Effector memory CD8-positive, alpha-beta T cell (primary cell): ENCODE measurements around the gene RAB7B.

ENCODE experiments used
- ATAC-seq: fragments of 150-1000 bp; cut with Tn5 transposase; replicated peaks from 2 replicates; pipeline ENCODE4 v1.10.0; 2021; ENCODE audit warnings: mild to moderate bottlenecking, moderate library complexity
- DNase-seq, 3 experiments: peaks; one replicate each; pipeline ENCODE4 v3.0.0; 2021
- H3K27ac Mint-ChIP-seq, 2 donors: one replicate each; pipeline ENCODE4 v1.8.0; 2022; ENCODE audit warnings: mild to moderate bottlenecking in 2 of 2, mixed read lengths in 2 of 2, moderate library complexity in 2 of 2
- H3K27me3 Mint-ChIP-seq, 2 donors: one replicate each; pipeline ENCODE4 v1.8.0; 2022; ENCODE audit warnings: mixed read lengths in 2 of 2
- H3K36me3 Mint-ChIP-seq: one replicate; pipeline ENCODE4 v1.8.0; 2022; ENCODE audit warnings: mild to moderate bottlenecking, moderate library complexity, mixed read lengths; ENCODE audit not compliant: insufficient read depth
- H3K4me1 Mint-ChIP-seq, 2 donors: one replicate each; pipeline ENCODE4 v1.8.0; 2022; ENCODE audit warnings: low read depth in 2 of 2, mixed read lengths in 2 of 2
- H3K4me3 Mint-ChIP-seq, 2 donors: one replicate each; pipeline ENCODE4 v1.8.0; 2022; ENCODE audit warnings: mild to moderate bottlenecking in 2 of 2, mixed read lengths in 2 of 2, moderate library complexity in 2 of 2
- H3K9me3 Mint-ChIP-seq, 2 donors: one replicate each; pipeline ENCODE4 v1.8.0; 2022; ENCODE audit warnings: mixed read lengths in 2 of 2

The RAB7B gene

GRCh38 chr1:205972081-205972480 is 31.1 kb downstream of the RAB7B start:
- peaks cover 3% of the 10 kb centered on the region for H3K36me3 Mint-ChIP-seq
- H3K4me1 Mint-ChIP-seq = no peaks in the 10 kb centered on the region
- ATAC-seq (no peak), DNase-seq (no peak)
- H3K9me3 Mint-ChIP-seq = no peaks in the 10 kb centered on the region
- no peak overlapping the region for H3K4me3 Mint-ChIP-seq
- H3K27ac Mint-ChIP-seq = no peak overlapping the region
- H3K27me3 Mint-ChIP-seq = no peaks in the 10 kb centered on the region

DNA sequence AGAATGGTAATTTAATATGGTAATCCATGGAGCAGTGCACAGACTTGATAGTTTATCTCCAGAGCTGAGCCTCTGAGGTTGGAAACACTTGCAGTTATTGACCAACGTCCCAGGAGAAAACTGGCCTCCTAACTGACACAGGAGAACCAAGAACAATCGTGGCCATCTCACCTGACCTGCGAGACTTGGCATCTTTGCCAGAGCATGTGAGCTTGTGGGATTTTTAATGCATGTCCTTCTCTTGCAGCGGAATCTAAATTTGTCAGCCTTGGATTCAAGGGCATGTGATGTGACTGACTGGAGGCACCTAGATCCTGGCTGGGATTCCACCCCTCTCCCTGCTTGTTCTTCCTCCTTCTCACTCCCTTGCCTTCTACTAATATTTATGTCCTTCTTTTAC is 32.1 kb downstream of the RAB7B start:
- no peak overlapping the region for H3K27ac Mint-ChIP-seq
- no peaks in the 10 kb centered on the region for H3K27me3 Mint-ChIP-seq
- DNase-seq = no peak
- H3K36me3 Mint-ChIP-seq = peaks cover 3% of the 10 kb centered on the region
- no peaks in the 10 kb centered on the region for H3K9me3 Mint-ChIP-seq
- no peaks in the 10 kb centered on the region for H3K4me1 Mint-ChIP-seq
- ATAC-seq = no peak
- no peak overlapping the region for H3K4me3 Mint-ChIP-seq

- Mint-ChIP-seq H3K4me1 (no peaks in the 10 kb centered on the region), H3K4me3 (no peak overlapping the region), H3K27me3 (peaks cover 0 to 5% of the 10 kb centered on the region in 2 donors), H3K9me3 (no peaks in the 10 kb centered on the region), H3K27ac (no peak overlapping the region), H3K36me3 (peaks cover 3% of the 10 kb centered on the region)
- ATAC-seq (no peak), DNase-seq (no peak)
These were observed 32.7 kb downstream of the RAB7B start for GRCh38 chr1:205970486-205970885.

GRCh38 chr1:205969229-205969628 is 34.0 kb downstream of the RAB7B start:
- Mint-ChIP-seq H3K36me3 (no peaks in the 10 kb centered on the region), H3K27me3 (peaks cover under 1 to 17% of the 10 kb centered on the region in 2 donors), H3K4me3 (no peak overlapping the region), H3K27ac (no peak overlapping the region), H3K4me1 (no peaks in the 10 kb centered on the region), H3K9me3 (no peaks in the 10 kb centered on the region)
- ATAC-seq = no peak
- no peak for DNase-seq

DNA sequence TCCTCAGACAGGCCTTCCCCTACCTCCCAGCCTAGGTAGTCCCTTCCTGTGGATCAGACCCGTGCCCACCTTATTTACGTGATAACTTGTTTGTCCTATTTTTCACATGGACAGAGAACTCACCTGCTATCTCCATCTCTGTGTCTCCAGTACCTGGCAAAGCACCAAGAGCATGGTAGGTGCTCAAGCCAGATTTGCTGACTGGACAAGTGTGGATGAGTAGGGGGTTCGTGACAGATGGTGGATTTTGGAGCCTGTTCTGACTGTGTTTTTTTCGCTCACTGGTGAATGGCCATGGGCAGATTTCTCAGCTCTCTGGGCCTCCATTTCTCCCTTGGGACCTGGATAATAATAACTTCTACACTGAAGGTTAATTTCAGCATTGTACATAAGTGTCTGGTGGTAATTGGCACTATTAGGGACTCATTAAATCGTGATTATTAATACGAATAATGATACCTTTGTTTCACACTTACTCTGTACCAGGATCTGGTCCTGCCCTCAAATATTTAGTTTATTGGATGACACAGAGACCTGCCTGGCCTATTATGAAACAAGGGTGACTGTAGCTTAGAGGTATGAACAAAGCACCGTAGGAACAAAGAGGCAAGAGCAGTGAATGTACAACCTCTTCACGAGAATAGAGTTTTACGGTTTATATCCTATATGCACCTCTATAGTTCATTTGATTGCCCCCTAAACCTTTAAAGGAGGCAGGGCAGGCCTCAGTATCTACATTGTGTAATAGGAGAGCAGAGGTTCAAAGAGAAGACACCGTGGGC is 35.5 kb downstream of the RAB7B start:
- H3K9me3 Mint-ChIP-seq = no peaks in the 10 kb centered on the region
- H3K4me1 Mint-ChIP-seq = no peaks in the 10 kb centered on the region
- peaks cover 11 to 32% of the 10 kb centered on the region in 2 donors for H3K27me3 Mint-ChIP-seq
- no peaks in the 10 kb centered on the region for H3K36me3 Mint-ChIP-seq
- DNase-seq = no peak
- ATAC-seq = no peak
- H3K27ac Mint-ChIP-seq = no peak overlapping the region
- no peak overlapping the region for H3K4me3 Mint-ChIP-seq

DNA sequence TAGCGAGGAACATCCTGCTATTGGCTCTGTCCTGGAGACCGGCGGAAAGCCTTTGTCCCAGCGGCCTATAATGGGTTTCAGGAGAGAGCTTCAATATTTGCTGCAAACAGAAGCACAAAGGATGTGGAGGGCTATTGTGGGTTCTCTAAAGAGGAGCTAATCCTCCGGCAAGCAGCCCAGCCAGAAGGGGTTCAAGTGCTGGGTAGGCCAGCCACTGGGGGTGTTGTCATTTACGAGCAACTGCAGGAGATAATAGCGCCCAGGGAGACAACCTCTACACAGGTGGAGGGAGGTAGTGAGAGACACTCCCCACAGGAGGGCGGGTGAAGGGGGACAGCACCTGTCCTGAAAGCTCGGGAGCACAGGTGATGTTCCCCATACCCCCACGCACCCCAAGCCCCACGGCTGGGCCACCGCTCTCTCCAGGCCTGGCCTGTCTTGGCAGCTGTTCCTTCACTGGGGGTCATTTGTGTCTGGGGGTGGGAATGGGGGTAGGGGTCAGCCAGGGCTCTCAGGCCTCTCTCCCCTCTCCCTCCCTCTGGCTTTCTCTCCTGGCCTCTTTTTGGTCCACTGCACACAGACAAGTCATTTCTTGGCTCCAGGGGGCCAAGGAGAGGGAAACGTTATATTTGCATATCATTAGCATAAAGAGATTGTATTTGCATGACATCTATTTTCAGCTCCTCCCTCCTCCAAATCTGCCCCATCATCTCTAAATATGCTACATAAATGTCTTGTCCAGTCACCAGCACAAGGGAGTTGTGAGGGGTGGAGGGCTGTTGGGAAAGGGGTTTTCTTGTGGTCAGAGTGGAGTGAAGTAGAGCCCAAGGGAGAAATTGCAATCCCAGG is 37.9 kb downstream of the RAB7B start:
- DNase-seq = no peak
- H3K27me3 Mint-ChIP-seq = peaks cover 31 to 57% of the 10 kb centered on the region in 2 donors
- H3K4me1 Mint-ChIP-seq = peaks cover 0 to 2% of the 10 kb centered on the region in 2 donors
- no peak overlapping the region for H3K4me3 Mint-ChIP-seq
- H3K36me3 Mint-ChIP-seq = no peaks in the 10 kb centered on the region
- ATAC-seq = no peak
- H3K27ac Mint-ChIP-seq = no peak overlapping the region
- H3K9me3 Mint-ChIP-seq = no peaks in the 10 kb centered on the region

DNA sequence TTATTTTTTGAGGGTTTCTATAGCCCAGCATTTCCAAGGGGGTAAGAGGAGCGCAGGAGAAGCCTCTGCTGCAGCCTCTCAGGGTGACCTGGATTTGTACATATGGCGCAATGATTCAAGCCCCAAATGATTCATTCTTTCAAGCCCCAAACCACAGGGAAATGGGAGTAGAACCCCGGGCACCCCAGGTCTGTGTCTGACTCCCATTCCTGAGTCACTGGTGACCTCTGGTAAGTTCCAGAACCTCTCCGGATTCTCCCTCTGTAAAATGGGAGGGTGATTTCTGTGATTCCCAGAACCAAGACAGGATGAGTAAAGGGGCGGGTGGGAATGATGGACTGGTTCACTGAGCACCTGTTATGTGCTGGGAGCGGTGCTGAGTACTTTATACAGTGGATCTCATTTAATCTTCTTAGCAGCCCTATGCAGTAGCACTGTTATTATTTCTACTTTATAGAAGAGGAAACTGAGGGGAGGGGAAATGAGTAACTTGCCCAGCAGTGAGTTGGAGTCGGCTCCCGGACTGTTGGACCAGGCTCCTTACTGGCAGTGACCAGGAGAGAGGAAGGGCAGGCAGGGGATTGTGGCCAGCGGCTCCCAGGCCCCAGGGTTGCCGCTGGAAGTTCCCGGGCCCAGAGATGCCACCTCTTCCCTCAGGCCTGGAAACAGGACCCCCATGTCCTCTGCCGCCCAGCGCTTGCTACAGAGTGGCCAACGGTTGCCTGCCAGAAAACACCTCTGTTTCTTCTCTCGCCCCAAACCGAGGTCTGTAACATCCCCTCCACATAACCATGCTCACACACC is 39.6 kb downstream of the RAB7B start:
- DNase-seq = no peak
- no peaks in the 10 kb centered on the region for H3K9me3 Mint-ChIP-seq
- H3K27ac Mint-ChIP-seq = no peak overlapping the region
- peaks cover 47 to 74% of the 10 kb centered on the region in 2 donors for H3K27me3 Mint-ChIP-seq
- H3K36me3 Mint-ChIP-seq = no peaks in the 10 kb centered on the region
- no peak overlapping the region for H3K4me3 Mint-ChIP-seq
- H3K4me1 Mint-ChIP-seq = peaks cover 0 to 2% of the 10 kb centered on the region in 2 donors
- ATAC-seq = no peak

DNA sequence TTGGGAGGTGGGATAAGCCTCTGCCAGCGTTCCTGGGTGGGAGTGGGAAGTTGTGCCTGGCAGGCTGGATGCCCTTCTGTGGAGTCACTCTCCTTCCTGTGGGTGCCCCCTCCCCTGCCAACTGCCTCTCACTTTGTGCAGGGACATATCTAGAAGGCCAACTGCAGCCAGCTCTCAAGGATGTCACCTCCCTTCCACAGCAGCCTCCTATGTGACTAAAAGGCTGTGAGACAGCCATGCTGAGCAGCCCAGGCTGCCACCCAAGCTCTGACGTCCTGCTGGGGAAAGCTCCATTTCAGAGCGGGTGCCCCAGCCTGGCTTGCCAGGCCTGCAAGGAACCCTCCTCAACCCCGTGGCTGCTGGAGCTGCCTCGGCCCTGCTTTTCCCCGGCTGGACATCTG is 40.4 kb downstream of the RAB7B start:
- H3K4me1 Mint-ChIP-seq = peaks cover 0 to 2% of the 10 kb centered on the region in 2 donors
- no peaks in the 10 kb centered on the region for H3K36me3 Mint-ChIP-seq
- H3K4me3 Mint-ChIP-seq = no peak overlapping the region
- H3K9me3 Mint-ChIP-seq = no peaks in the 10 kb centered on the region
- no peak for ATAC-seq
- no peak for DNase-seq
- H3K27ac Mint-ChIP-seq = no peak overlapping the region
- H3K27me3 Mint-ChIP-seq = peaks cover 47 to 75% of the 10 kb centered on the region in 2 donors

DNA sequence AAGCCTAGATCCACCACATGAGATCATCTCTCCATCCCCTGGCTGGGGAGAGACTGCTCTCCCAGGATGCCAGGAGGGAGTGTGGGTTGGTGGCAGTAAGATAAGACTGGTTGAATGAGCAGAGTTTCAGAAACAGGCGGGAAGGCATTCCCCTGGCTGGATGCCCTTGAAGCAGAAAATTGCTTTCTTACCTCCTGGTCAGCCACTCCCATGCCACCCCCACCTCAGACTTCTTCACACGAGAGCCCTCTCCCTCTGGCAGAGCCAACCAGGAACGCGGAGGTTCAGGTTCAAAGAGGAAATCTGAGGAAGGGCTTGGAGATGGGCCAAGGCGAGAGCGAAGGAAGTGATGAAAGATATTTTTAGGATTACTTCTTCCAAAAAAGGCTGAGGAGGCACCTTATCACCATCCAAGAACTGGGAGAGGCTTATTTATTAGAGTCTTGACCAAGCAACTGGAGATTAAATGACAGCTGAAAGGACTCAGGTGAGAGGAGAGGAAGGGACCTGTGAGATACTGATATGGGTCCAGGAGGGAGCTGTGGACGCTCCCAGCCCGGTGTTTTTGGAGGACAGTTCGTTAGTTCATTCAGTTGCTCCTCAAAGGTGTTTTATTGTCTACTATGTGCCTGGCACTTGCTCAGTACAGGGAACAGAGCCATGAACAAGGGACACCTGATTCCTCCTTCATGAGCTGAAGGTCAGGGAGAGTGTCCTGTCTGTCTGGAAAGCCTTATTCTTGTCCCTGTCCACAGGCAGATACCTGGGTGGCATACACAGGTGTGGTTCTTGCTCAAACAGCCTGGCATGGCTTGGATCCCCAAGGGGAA is 41.0 kb downstream of the RAB7B start:
- H3K27me3 Mint-ChIP-seq = peaks cover 47 to 76% of the 10 kb centered on the region in 2 donors
- H3K27ac Mint-ChIP-seq = no peak overlapping the region
- DNase-seq = no peak
- H3K9me3 Mint-ChIP-seq = no peaks in the 10 kb centered on the region
- H3K4me1 Mint-ChIP-seq = peaks cover 0 to 2% of the 10 kb centered on the region in 2 donors
- H3K36me3 Mint-ChIP-seq = no peaks in the 10 kb centered on the region
- no peak for ATAC-seq
- H3K4me3 Mint-ChIP-seq = no peak overlapping the region

- DNase-seq (no peak), ATAC-seq (no peak)
- H3K9me3 Mint-ChIP-seq = no peaks in the 10 kb centered on the region
- peaks cover 0 to 2% of the 10 kb centered on the region in 2 donors for H3K4me1 Mint-ChIP-seq
- H3K27ac Mint-ChIP-seq = no peak overlapping the region
- no peak overlapping the region for H3K4me3 Mint-ChIP-seq
- H3K27me3 Mint-ChIP-seq = peaks cover 47 to 84% of the 10 kb centered on the region in 2 donors
- no peaks in the 10 kb centered on the region for H3K36me3 Mint-ChIP-seq
These were observed 41.8 kb downstream of the RAB7B start for GRCh38 chr1:205961405-205961804.

DNA sequence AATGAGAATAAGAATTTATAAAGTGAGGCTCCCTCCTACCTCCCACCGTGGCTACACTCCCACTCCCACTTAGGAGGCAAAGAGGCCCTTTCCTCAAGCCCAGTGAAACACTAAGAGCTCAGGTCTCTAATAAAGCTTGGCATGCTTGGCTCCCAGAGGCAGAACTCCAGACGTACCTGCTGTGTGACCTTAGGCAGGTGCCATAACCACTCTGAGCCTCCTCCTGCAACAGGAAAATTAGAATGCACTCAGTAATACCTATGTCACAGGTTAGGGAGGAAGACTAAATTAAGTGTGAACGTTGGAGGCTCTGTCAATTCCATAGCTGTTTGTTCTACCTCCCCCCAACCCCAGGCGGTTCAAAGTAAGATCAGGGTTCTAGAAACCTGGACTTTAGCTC is 43.4 kb downstream of the RAB7B start:
- Mint-ChIP-seq H3K4me1 (peaks cover 0 to 2% of the 10 kb centered on the region in 2 donors), H3K4me3 (no peak overlapping the region), H3K9me3 (no peaks in the 10 kb centered on the region), H3K27ac (no peak overlapping the region), H3K27me3 (peaks cover 59 to 76% of the 10 kb centered on the region in 2 donors), H3K36me3 (no peaks in the 10 kb centered on the region)
- ATAC-seq = no peak
- no peak for DNase-seq

DNA sequence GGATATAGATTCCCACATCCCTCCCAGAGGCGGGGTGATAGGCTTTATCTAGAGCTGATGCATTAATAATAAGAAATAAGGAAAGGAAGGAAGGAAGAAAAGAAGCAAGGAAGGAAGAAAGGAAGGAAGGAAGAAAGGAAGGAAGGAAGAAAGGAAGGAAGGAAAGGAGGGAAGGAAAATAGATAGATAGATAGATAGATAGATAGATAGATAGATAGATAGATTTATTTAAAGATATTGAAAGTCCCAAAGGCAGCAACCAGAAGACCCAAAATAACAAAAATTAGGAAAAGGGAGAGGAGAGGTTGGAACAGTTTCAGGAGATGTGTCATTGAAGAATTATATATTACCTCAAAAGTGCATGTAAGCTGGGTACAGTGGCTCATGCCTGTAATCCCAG is 47.7 kb downstream of the RAB7B start:
- H3K4me1 Mint-ChIP-seq = no peaks in the 10 kb centered on the region
- no peaks in the 10 kb centered on the region for H3K36me3 Mint-ChIP-seq
- H3K9me3 Mint-ChIP-seq = no peaks in the 10 kb centered on the region
- no peak overlapping the region for H3K27ac Mint-ChIP-seq
- H3K27me3 Mint-ChIP-seq = peaks cover 31 to 50% of the 10 kb centered on the region in 2 donors
- DNase-seq (no peak), ATAC-seq (no peak)
- no peak overlapping the region for H3K4me3 Mint-ChIP-seq
